Stimulated activated CD8-positive, alpha-beta memory T cell treated with anti-CD3 and anti-CD28 coated beads, Interleukin-7, amount 100 ng/mL, for 48 hours (primary cell): ENCODE results near the gene TMEM135.
"Not testable (repeated sequence)": the region's sequence is repeated elsewhere in the genome, so short reads cannot be mapped to it uniquely, and the experiment has no call there.

Experiments
- DNase-seq, 2 donors: peaks; one replicate each; pipeline ENCODE4 v3.0.0-alpha.2; 2020; ENCODE audit warnings: low read depth in 1 of 2; ENCODE audit errors: extremely low read depth in 1 of 2

TMEM135 gene

DNA sequence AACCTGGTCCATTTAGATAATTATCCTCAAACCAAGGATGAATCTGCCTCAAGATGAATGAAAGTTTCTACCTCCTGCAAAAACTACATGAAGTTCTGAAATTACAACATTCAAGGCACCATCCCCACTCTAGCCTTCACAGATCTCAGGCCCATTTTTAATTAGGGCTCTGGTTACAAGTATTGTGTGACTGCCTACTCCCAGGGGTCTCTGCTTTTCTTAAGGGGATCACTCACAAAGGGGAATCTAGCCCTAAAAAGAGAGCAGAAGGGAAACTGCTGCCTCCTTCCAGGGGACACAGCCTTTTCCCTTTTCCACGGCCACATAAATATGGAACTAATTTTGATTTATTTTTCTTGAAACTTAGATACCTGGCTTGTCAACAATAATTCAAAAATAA lies 17.4 kb upstream of the TMEM135 start:
- no peak for DNase-seq

GRCh38 chr11:87020764-87021365 lies 16.9 kb upstream of the TMEM135 start:
- no peak for DNase-seq

DNA sequence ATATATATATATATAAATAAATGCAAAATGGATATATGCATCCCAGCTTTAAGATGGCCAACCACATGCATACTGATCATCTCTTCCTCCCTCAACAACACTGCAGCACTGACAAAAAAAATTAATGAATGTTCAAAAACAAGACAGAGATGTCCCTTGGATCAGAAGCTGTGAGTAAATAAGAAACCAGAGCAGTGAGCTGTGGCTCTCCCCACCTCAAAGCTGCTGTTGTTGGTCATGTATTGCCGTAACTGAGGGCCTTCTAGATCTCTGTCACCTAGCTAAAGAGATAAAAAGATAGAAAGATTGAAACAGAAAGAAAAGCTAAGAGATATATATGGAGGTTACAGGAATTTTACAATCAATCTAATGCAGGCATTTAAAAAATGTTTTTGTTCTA lies 15.5 kb upstream of the TMEM135 start:
- no peak for DNase-seq

GRCh38 chr11:87022738-87023137 lies 15.0 kb upstream of the TMEM135 start:
- no peak for DNase-seq

DNA sequence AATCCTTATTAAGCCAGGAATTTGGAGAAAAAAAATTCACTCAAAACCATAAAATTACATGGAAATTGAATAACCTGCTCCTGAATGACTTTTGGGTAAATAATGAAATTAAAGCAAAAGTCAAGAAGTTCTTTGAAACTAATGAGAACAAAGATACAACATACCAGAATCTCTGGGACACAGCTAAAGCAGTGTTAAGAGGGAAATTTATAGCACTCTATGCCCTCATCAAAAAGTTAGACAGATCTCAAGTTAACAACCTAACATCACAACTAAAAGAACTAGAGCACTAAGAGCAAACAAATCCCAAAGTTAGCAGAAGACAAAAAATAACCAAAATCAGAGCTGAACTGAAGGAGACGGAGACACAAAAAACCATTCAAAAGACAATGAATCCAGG lies 11.3 kb upstream of the TMEM135 start:
- DNase-seq, result not testable (repeated sequence)

- DNase-seq, result no peak
Measured at GRCh38 chr11:87030458-87031054, 7.2 kb upstream of the TMEM135 start.

- DNase-seq, result no peak
Measured at GRCh38 chr11:87031433-87032170, 6.1 kb upstream of the TMEM135 start.

DNA sequence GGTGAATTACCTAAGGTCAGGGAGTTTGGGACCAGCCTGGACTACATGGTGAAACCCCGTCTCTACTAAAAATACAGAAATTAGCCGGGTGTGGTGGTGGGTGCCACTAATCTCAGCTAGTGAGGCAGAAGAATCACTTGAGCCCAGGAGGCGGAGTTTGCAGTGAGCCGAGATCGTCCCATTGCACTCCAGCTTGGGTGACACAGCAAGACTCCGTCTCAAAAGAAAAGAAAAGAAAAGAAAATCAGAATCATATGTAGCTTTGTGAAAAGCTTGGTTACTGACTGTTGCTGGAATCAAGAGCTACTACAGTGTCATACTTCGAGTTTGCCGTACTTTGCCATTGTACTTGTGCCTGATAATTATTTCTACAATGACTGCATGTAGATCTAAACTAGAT lies 4.2 kb upstream of the TMEM135 start:
- no peak for DNase-seq

DNA sequence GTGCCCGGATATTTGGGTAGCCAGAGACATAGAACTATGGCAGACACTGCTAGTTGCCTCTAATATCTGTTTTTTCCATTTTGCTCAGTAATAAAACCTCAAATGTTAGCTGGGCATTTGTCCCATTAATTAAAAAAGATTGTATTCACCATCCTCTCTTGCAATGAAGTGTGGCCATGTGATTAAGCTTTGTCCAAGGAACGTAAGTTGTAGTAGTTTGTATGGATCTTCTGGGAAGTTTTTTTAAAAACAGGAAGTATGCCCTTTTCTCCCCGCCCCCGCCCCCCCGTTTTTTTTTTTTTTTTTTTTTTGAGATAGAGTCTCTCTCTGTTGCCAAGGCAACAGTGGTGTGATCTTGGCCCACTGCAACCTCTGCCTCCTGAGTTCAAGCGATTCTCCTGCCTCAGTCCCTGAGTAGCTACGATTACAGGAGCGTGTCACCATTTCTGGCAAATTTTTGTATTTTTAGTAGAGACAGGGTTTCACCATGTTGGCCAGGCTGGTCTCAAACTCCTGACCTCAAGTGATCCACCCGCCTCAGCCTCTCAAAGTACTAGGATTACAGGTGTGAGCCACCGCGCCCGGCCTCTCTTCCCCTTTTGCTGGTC lies 1.7 kb upstream of the TMEM135 start:
- no peak for DNase-seq

- no peak for DNase-seq
Measured at GRCh38 chr11:87036756-87037449, 831 bp upstream of the TMEM135 start.

- no peak for DNase-seq
Measured at GRCh38 chr11:87038235-87038977, 672 bp downstream of the TMEM135 start.

DNA sequence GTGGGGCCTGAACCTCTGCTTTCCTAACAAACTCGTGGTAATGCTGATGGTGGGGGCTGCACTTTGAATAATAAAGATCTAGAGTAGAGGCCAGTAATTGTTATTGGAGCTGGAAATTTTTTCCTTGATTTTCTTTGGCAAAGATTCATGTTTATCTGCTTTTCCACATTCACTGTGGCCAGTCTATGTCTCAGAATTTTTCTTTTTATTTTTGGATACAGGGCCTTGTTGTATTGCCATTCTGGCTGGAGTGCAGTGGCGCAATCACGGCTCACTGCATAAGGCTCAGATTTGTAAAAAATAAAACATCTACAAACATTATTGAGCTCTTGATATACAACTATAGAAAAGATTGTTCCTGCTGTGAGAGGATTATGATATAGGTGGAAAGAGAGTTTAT lies 1.6 kb downstream of the TMEM135 start:
- no peak for DNase-seq

DNA sequence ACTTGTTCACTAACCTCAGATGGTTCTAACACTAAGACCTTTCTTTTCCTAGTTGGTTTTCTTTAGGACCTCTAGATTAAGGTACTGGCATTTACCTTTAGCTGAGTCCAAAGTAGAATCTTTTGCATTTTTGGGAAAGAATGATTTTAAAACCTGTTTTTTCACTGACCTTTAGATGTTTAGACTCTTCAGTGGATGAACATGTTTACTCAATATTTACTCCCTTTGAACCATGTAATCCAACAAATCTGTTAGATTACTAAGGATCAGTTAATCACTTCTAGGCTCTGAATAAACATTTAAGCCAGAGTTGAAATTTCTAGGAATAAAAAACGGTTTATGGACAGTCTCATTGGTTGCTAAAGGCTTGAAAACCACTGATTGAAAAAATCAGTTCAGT lies 6.2 kb downstream of the TMEM135 start:
- no peak for DNase-seq

DNA sequence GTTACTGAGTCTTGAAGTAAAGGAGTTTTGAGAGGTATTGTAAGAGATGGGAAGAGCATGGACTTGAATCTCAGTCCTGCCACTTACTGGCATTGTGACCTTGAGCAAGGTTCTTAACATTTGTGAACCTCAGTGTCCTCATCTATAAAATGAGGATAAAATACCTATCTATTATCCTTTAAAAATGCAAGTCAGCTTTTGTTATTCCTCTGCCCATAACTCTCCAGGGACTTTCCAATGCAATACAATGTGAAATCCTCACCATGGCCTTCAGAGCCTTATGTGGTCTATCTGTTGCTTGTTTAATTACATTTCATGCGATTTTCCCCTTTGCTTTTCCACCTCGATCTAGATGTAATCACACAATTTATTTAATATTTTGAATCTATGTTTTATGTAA lies 9.1 kb downstream of the TMEM135 start:
- DNase-seq, result no peak

- DNase-seq, result no peak
Measured at GRCh38 chr11:87056091-87056490, 18.4 kb downstream of the TMEM135 start.

DNA sequence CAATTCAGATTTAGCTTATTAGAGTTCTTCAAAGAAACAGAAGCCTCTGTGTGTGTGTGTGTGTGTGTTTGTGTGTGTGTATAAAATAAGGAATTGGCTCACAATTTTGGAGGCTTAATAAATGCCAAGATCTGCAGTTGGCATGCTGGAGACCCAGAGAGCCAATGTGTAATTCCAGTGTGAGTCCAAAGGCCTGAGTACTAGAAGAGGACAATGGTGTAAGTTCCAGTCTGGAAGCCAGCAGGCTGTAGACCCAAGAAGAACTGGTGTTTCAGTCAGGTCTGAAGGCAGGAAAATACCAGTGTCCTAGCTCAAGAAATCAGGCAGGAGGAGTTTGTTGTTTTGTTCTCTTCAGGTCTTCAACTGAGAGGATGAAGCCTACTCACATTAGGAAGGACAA lies 20.0 kb downstream of the TMEM135 start:
- DNase-seq, result no peak

DNA sequence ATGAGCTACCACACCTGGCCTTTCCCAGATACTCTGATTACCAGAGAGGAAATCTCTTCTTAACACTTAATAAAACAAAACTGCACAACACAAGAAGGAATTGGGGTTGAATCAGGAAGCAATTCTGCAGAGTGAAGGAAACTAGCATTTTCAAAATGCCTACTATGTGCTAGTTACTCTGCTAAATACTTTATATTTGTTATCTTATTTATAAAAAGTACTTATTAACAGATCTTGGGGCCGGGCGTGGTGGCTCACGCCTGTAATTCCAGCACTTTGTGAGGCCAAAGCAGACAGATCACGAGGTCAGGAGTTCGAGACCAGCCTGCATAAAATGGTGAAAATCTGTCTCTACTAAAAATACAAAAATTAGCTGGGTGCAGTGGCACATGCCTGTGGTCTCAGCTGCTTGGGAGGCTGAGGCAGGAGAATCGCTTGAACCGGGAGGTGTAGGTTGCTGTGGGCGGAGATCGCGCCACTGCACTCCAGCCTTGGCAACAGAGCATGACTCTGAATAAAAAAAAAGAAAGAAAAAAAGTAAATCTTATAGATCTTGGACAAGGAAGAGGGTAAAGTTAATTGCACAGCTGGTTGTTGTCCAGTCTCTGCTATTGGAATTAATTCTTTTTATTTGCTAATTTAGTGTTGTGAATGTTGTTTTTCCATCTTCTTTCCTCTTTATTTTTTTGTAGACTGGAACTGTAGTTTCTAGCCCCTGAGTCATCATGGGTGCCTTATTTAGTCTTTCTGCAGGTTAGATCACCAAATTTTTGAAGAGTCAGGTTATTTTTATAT lies 22.1 kb downstream of the TMEM135 start:
- no peak for DNase-seq

GRCh38 chr11:87061766-87062165 lies 24.0 kb downstream of the TMEM135 start:
- no peak for DNase-seq

DNA sequence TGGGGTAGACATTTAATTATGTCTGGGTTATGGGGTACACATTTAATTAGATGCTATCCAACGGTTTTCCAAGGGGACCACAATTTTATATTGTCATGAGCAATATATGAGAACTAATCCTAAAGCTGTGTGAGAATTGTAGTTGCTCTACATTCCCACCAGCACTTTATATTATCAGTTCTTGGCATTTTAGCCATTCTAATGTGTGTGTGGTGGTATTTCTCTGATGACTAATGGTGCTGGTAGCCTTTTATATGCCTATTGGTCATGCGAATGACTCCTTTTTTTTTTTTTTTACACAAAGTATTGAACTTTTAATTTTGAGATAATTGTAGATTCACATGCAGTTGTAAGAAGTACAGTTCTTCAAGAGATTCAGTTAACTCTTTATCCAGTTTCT lies 26.2 kb downstream of the TMEM135 start:
- no peak for DNase-seq

DNA sequence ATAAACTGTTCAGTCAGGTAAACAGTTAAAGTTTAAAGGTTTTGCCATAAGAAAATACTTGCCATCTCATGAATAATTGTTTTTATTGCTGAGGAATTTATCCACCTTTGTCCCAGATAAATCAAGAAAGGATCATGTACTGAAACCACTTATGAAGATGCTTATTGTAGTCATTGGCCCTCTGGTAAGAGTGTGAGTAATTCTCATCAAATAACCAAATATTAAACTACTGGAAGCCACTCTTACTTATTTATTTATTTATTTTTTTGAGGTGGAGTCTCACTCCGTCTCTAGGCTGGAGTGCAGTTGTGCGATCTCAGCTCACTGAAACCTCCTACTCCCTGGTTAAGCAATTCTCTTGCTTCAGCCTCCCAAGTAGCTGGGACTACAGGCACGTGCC lies 35.1 kb downstream of the TMEM135 start:
- no peak for DNase-seq
